Breast epithelium (tissue), 4 donors: ENCODE measurements around the gene SP6. TPM values are rescaled to one million over a fixed set of nuclear protein-coding genes. Genes with fewer than 3 reads are reported as not detected.

Source experiments
- DNase-seq, 2 donors: peaks; one replicate each; pipeline ENCODE4 v3.0.0-alpha.2; 2019; ENCODE audit warnings: low spot score in 2 of 2
- H3K27ac ChIP-seq, 2 donors: fragments of 200-600 bp; sonication (generic) in 1 of 2; one replicate each; pipeline ENCODE4 v1.5.1; 2016 to 2019; ENCODE audit warnings: mild to moderate bottlenecking in 1 of 2
- H3K27me3 ChIP-seq, 2 donors: fragments of 200-600 bp; sonication (generic) in 1 of 2; one replicate each; pipeline versions ENCODE4 v1.5.1 to v1.6.0; 2017 to 2019; ENCODE audit warnings: control low read depth in 1 of 2, mild to moderate bottlenecking in 1 of 2
- H3K36me3 ChIP-seq: fragments of 200-600 bp; one replicate; pipeline ENCODE4 v1.5.1; 2019
- H3K4me1 ChIP-seq, 2 donors: fragments of 200-600 bp; sonication (generic); one replicate each; pipeline ENCODE4 v1.5.1; 2016 to 2019; ENCODE audit warnings: control low read depth in 1 of 2
- H3K4me3 ChIP-seq, 3 donors: fragments of 200-600 bp; sonication (generic); 1 replicate in 2 of 3; 2 replicates in 1 of 3; pipeline ENCODE4 v1.5.1; 2016 to 2019; ENCODE audit warnings: mild to moderate bottlenecking in 3 of 3, moderate library complexity in 2 of 3
- H3K9me3 ChIP-seq, 2 donors: fragments of 200-600 bp; sonication (generic) in 1 of 2; one replicate each; pipeline ENCODE4 v1.5.1; 2016 to 2019; ENCODE audit warnings: control low read depth in 1 of 2
- CTCF ChIP-seq, 3 donors: fragments of 450-650 bp; IDR thresholded peaks; one replicate each; pipeline ENCODE4 v1.5.1; 2016 to 2017; ENCODE audit warnings: antibody characterized with exemption in 3 of 3, mild to moderate bottlenecking in 3 of 3, moderate library complexity in 3 of 3
- POLR2A ChIP-seq: fragments of 450-650 bp; IDR thresholded peaks from one replicate; pipeline ENCODE4 v1.6.1; 2016; ENCODE audit warnings: antibody characterized with exemption, mild to moderate bottlenecking, moderate library complexity
- POLR2AphosphoS5 ChIP-seq, 3 donors: sonication (generic); formaldehyde crosslinking; IDR thresholded peaks; one replicate each; pipeline ENCODE4 v1.6.1; 2017; ENCODE audit warnings: antibody characterized with exemption in 3 of 3
- intact Hi-C: fragments of 100-400 bp; cut with DNase I; formaldehyde crosslinking; loops from one replicate; pipeline ENCODE4 v1.15.1; 2023; ENCODE audit warnings: low total_unique reads
- total RNA-seq, 3 donors: library from RNA; depleted of rRNA; stranded (reverse); fragments of >200 nt; gene quantifications; one replicate each; pipeline ENCODE4 v1.1.0, GENCODE V29; 2016

Gene SP6
- total RNA-seq, 3 donors from 2014 or later: 0.48 to 5.3 (median 3.6) TPM

GRCh38 chr17:47803201-47803600 lies 47.8 kb downstream of the SP6 start:
- Histone ChIP-seq H3K27me3 (no peaks in the 10 kb centered on the region), H3K9me3 (no peaks in the 10 kb centered on the region), H3K4me3 (no peak overlapping the region), H3K27ac (no peak overlapping the region), H3K36me3 (no peaks in the 10 kb centered on the region), H3K4me1 (no peaks in the 10 kb centered on the region)
- no peak for TF ChIP-seq POLR2AphosphoS5 (IDR thresholded peaks at IDR 0.05)
- intact Hi-C loops: no loop called here
- no peak for DNase-seq

- intact Hi-C loops: no loop called here
- Histone ChIP-seq H3K9me3 (no peaks in the 10 kb centered on the region), H3K4me3 (no peak overlapping the region), H3K27me3 (no peaks in the 10 kb centered on the region), H3K27ac (no peak overlapping the region), H3K36me3 (no peaks in the 10 kb centered on the region), H3K4me1 (no peaks in the 10 kb centered on the region)
- TF ChIP-seq POLR2A: no peak
- peak in 1 of 3 donors; percentile 51 for TF ChIP-seq CTCF (IDR thresholded peaks at IDR 0.05)
- no peak for TF ChIP-seq POLR2AphosphoS5 (IDR thresholded peaks at IDR 0.05)
- DNase-seq: peak in 1 of 2 donors; percentile 50
Observed at GRCh38 chr17:47802341-47803022, 48.5 kb downstream of the SP6 start.

DNA sequence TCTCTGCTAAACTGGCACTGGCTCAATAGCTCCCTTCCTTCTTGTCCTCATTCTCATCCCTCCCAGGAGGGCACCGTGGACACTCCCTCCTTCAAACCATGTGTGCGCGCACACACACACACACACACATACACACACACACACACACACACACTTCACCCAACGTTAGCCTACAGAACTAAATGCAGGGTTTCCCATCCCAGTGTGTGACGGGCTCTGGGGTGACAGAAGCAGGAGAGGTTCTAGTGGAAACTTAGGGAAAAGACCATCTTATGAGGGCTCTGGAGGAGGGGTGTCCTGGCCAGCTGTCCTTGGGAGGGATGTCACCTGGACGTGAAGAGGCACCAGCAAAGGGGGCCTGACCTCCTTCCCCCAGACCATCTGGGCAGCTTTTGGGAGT lies 49.1 kb downstream of the SP6 start:
- intact Hi-C loops: no loop called here
- peak in 1 of 2 donors; percentile 31 for DNase-seq
- no peak for TF ChIP-seq POLR2AphosphoS5 (IDR thresholded peaks at IDR 0.05)
- TF ChIP-seq CTCF (IDR thresholded peaks at IDR 0.05): no peak
- TF ChIP-seq POLR2A: no peak
- no peaks in the 10 kb centered on the region for H3K4me1 ChIP-seq
- H3K36me3 ChIP-seq: no peaks in the 10 kb centered on the region
- no peaks in the 10 kb centered on the region for H3K27me3 ChIP-seq
- no peaks in the 10 kb centered on the region for H3K9me3 ChIP-seq
- no peak overlapping the region for H3K27ac ChIP-seq
- no peak overlapping the region for H3K4me3 ChIP-seq

GRCh38 chr17:47801176-47801765 lies 49.7 kb downstream of the SP6 start:
- Histone ChIP-seq H3K27ac (no peak overlapping the region), H3K27me3 (no peaks in the 10 kb centered on the region), H3K4me3 (no peak overlapping the region), H3K36me3 (no peaks in the 10 kb centered on the region), H3K4me1 (no peaks in the 10 kb centered on the region), H3K9me3 (no peaks in the 10 kb centered on the region)
- TF ChIP-seq CTCF (IDR thresholded peaks at IDR 0.05): no peak
- intact Hi-C loops: no loop called here
- DNase-seq: no peak

GRCh38 chr17:47800686-47801085 lies 50.3 kb downstream of the SP6 start:
- no peak for TF ChIP-seq POLR2AphosphoS5 (IDR thresholded peaks at IDR 0.05)
- no peak for TF ChIP-seq CTCF (IDR thresholded peaks at IDR 0.05)
- TF ChIP-seq POLR2A: no peak
- Histone ChIP-seq H3K4me1 (no peaks in the 10 kb centered on the region), H3K36me3 (no peaks in the 10 kb centered on the region), H3K4me3 (no peak overlapping the region), H3K9me3 (no peaks in the 10 kb centered on the region), H3K27ac (no peak overlapping the region), H3K27me3 (no peaks in the 10 kb centered on the region)
- DNase-seq: peak in 1 of 2 donors; percentile 39
- intact Hi-C loops: no loop called here
